ENCODE results near the gene MID1IP1.

Gene MID1IP1

GRCh38 chrX:38800981-38801845 lies at the start of gene MID1IP1:
Gene MID1IP1, plus strand, starts transcription at chrX:38801459. Its CDS starts 3,488 bp downstream, at chrX:38804947.
- peak; percentile 90 for DNase-seq (ENCODE audit: low read depth)
- TF ChIP-seq CTCF (conservative IDR thresholded peaks at IDR 0.05; ENCODE audit: control insufficient read depth, insufficient read depth, low read depth, low read length) = no peak
- peak within 1 kb of the TSS; percentile 62 for H3K4me3 ChIP-seq (ENCODE audit: control insufficient read depth, low read depth, low read length)

- DNase-seq (ENCODE audit: low read depth) = peak; percentile 66
- TF ChIP-seq CTCF (conservative IDR thresholded peaks at IDR 0.05; ENCODE audit: control insufficient read depth, insufficient read depth, low read depth, low read length) = peak; percentile 71
- no peak overlapping the region for H3K4me3 ChIP-seq (ENCODE audit: control insufficient read depth, low read depth, low read length)
Measured at GRCh38 chrX:38754102-38754790, 47.0 kb upstream of the MID1IP1 start.

GRCh38 chrX:38754818-38755718 lies 46.2 kb upstream of the MID1IP1 start:
- no peak overlapping the region for H3K4me3 ChIP-seq (ENCODE audit: control insufficient read depth, low read depth, low read length)
- no peak for TF ChIP-seq CTCF (conservative IDR thresholded peaks at IDR 0.05; ENCODE audit: control insufficient read depth, insufficient read depth, low read depth, low read length)
- no peak for DNase-seq (ENCODE audit: low read depth)

- no peak for DNase-seq (ENCODE audit: low read depth)
- H3K4me3 ChIP-seq (ENCODE audit: control insufficient read depth, low read depth, low read length) = no peak overlapping the region
- no peak for TF ChIP-seq CTCF (conservative IDR thresholded peaks at IDR 0.05; ENCODE audit: control insufficient read depth, insufficient read depth, low read depth, low read length)
Measured at GRCh38 chrX:38760883-38761282, 40.4 kb upstream of the MID1IP1 start.

GRCh38 chrX:38768079-38768478 lies 33.2 kb upstream of the MID1IP1 start:
- DNase-seq (ENCODE audit: low read depth) = peak; percentile 45
- peak; percentile 47 for TF ChIP-seq CTCF (conservative IDR thresholded peaks at IDR 0.05; ENCODE audit: control insufficient read depth, insufficient read depth, low read depth, low read length)
- H3K4me3 ChIP-seq (ENCODE audit: control insufficient read depth, low read depth, low read length) = no peak overlapping the region

GRCh38 chrX:38770152-38770551 lies 31.1 kb upstream of the MID1IP1 start:
- no peak for DNase-seq (ENCODE audit: low read depth)
- H3K4me3 ChIP-seq (ENCODE audit: control insufficient read depth, low read depth, low read length) = no peak overlapping the region
- TF ChIP-seq CTCF (conservative IDR thresholded peaks at IDR 0.05; ENCODE audit: control insufficient read depth, insufficient read depth, low read depth, low read length) = no peak
